Measurements from ENCODE around the gene MAPK1.
"Not testable (repeated sequence)": the region's sequence is repeated elsewhere in the genome, so short reads cannot be mapped to it uniquely, and the experiment has no call there.

The MAPK1 gene

DNA sequence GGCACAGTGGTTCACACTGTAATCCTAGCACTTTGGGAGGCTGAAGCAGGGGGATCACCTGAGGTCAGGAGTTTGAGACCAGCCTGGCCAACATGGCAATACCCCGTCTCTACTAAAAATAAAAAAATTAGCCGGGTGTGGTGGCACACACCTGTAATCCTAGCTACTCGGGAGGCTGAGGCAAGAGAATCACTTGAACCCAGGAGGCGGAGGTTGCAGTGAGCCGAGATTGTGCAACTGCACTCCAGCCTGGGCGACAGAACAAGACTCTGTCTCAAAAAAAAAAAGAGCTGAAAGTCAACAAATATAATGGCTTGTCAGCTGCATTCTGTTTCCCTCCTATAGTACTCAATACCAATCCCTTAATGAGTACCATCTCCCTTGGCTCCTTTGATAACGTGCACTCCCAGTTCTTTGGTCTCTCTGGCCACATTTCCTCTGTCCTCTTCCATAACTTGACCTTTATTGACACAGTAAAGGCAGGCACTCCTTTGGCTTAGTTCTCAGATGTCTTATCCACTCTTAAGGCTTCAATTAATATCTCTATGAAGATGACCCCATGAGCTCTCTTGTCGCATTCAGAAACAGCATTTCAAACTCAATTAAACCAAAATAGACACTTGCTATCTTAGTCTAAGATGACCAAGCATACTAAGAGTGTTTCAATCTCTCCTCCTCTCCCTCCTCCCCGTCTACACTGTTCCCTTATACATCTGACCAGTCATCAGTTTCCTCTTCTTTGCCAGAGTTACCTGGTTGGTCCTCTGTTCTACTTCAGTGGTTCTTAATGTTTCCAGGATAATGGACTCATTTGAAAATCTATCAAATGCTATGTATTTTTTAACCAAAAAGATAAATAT, 4.8 kb downstream of the MAPK1 start:
- Histone ChIP-seq H3K36me3 (ENCODE audit: insufficient read depth, low read length) (0 out of 2 replicates have a peak, but pooled peaks cover 4% of the 10 kb centered on the region), H3K4me1 (ENCODE audit: insufficient read depth, low read length) (peaks cover 23% of the 10 kb centered on the region), H3K9me3 (ENCODE audit: control insufficient read depth, insufficient read depth, low read length) (no peaks in the 10 kb centered on the region), H3K9ac (ENCODE audit: low read depth, low read length) (no peak overlapping the region)

DNA sequence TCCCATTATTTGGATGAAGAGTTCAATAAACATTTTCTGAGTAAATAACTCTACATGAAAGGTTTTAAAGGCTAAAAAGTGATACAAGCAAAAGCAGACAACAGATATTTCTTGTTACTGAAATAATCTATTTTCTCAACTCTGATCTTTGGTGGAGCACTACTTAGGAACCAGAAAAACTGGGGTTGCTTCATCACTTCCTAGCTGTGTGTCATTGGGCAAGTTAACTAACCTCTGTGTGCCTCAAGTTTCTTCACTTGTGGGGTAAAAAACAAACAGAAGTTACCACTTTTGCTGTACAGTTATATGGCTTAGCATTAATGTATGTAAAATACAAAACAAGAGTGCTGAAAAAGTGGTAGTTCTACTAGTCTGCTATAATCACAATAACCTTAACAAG, 5.6 kb downstream of the MAPK1 start:
- Histone ChIP-seq H3K9me3 (ENCODE audit: control insufficient read depth, insufficient read depth, low read length) (no peaks in the 10 kb centered on the region), H3K4me1 (ENCODE audit: insufficient read depth, low read length) (peaks cover 23% of the 10 kb centered on the region), H3K36me3 (ENCODE audit: insufficient read depth, low read length) (0 out of 2 replicates have a peak, but pooled peaks cover 4% of the 10 kb centered on the region), H3K9ac (ENCODE audit: low read depth, low read length) (no peak overlapping the region)

DNA sequence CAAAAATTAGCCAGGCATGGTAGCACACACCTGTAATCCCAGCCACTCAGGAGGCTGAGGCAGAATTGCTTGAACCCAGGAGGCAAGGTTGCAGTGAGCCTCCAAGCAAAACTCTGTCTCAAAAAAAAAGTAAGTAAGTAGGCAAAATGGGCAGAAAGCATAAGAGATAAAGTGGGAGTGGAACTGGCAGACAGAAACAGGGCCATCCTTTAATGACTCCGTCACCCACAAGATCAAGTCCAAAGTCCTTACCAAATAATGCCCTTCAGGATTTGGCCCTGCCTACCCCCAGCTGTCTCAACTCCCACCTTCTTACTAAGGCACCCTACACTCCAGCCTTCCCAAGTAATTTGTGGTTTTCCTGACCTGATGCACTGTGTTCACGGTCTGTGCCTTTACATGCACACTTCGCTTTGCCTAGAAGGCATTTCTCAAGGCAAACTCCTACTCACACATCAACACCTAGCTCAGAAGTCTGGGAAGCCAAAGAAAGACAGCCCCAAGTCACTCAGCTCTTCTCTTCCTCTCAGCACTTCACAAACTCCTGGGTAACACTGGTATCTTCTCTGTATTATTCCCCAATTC, 6.1 kb downstream of the MAPK1 start:
- H3K4me1 ChIP-seq (ENCODE audit: insufficient read depth, low read length), result peaks cover 26% of the 10 kb centered on the region
- H3K9me3 ChIP-seq (ENCODE audit: control insufficient read depth, insufficient read depth, low read length), result no peaks in the 10 kb centered on the region
- no peak overlapping the region for H3K9ac ChIP-seq (ENCODE audit: low read depth, low read length)
- H3K36me3 ChIP-seq (ENCODE audit: insufficient read depth, low read length), result 0 out of 2 replicates have a peak, but pooled peaks cover 4% of the 10 kb centered on the region

DNA sequence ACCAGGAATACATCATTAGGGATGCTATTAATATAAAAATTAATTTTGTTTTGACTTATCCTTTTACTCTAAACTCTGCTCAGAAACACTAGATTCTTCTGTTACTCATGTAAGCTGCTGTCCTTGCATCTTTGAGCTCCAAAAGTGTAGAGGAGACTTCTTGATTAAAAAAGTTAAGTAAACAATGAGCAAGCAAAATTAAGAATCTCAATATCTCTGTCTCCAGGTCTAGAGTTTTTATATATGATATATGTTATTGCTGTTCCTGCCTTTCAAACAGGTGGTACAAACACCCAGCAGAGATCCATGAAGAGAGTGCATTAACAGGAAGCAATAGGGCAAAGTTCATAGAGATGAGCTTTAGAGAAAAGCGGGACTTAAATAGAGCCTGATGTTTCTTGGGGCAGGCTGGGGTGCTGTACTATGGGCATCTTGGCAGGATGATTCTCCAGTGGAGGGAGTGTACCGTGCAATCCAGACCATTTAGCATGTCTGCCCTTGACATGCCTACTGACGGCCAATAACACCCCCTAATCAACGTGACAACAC, 6.9 kb downstream of the MAPK1 start:
- Histone ChIP-seq H3K4me1 (ENCODE audit: insufficient read depth, low read length) (peaks cover 25% of the 10 kb centered on the region), H3K36me3 (ENCODE audit: insufficient read depth, low read length) (0 out of 2 replicates have a peak, but pooled peaks cover 4% of the 10 kb centered on the region), H3K9me3 (ENCODE audit: control insufficient read depth, insufficient read depth, low read length) (no peaks in the 10 kb centered on the region), H3K9ac (ENCODE audit: low read depth, low read length) (no peak overlapping the region)

DNA sequence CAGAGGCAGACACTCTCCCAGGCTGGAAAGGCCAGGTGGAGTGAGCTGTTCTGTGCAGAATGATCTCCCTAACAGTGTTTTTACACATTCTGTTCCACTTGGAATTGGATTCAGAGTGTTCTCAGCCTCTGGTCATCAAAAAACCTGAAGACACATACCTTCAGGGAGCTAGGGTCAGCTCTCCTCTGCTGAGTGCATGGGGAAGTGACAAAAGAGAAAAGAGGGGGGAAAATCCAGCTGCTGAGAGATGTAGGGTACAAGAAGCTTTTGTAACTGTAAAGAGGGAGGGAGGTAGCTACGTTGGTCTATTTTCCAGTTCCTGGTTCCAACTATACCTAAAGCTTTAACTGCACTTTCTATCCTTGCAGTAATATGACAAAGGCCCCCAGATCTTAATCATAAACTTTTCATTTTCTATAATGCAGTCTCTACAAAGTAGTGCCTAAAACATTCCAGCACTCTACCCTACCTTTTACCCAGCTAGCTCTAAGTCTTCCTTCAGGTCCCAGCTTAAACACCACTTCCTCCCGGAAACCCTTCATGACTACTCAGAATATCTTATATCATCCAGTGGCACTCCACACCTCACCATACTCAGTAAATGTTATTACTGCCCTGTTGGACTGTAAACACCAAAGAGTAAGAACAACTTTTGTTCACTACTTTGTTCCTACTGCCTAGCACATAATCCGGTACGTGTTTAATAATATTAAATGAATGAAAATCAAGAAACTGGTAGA, 9.2 kb downstream of the MAPK1 start:
- no peak overlapping the region for H3K9ac ChIP-seq (ENCODE audit: low read depth, low read length)
- H3K9me3 ChIP-seq (ENCODE audit: control insufficient read depth, insufficient read depth, low read length), result no peaks in the 10 kb centered on the region
- 0 out of 2 replicates have a peak, but pooled peaks cover 4% of the 10 kb centered on the region for H3K36me3 ChIP-seq (ENCODE audit: insufficient read depth, low read length)
- H3K4me1 ChIP-seq (ENCODE audit: insufficient read depth, low read length), result peaks cover 13% of the 10 kb centered on the region

DNA sequence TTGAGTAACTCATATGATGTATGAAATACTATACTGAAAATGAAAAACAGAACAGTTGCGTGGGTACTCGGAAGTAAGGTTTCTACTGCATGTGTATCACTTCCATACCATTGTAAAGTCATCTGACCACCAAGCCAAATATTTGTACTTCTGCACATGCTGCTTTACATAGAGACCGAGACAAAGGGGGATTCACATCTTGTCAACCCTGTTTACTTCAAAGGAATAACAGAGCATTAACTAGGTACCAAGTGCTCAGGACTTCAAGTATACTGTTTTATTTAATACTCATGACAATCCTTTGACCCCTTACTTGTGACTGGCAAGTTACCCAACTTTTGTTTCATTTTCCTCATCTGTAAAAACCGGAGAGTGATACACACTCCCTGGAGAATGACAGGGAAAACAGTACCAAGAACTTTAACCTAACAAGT, 9.9 kb downstream of the MAPK1 start:
- 0 out of 2 replicates have a peak, but pooled peaks cover 4% of the 10 kb centered on the region for H3K36me3 ChIP-seq (ENCODE audit: insufficient read depth, low read length)
- H3K4me1 ChIP-seq (ENCODE audit: insufficient read depth, low read length), result peaks cover 13% of the 10 kb centered on the region
- H3K9ac ChIP-seq (ENCODE audit: low read depth, low read length), result no peak overlapping the region
- no peaks in the 10 kb centered on the region for H3K9me3 ChIP-seq (ENCODE audit: control insufficient read depth, insufficient read depth, low read length)

DNA sequence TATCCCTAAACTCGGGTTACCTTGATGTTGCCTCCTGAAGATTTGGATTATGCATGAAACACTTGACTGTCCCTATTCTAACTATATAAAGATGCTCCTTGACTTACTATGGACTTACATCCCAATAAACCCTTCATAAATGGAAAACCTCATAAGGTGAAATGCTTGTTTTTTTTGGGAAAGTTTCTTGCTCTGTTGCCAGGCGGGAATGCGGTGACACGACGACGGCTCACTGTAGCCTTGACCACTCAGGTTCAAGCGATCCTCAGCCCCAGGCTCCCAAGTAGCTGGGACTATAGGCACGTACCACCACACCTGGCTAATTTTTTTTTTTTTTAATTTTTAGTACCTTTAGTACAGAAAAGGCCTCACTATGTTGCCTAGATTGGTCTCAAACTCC, 10.6 kb downstream of the MAPK1 start:
- no peaks in the 10 kb centered on the region for H3K9me3 ChIP-seq (ENCODE audit: control insufficient read depth, insufficient read depth, low read length)
- no peak overlapping the region for H3K9ac ChIP-seq (ENCODE audit: low read depth, low read length)
- H3K36me3 ChIP-seq (ENCODE audit: insufficient read depth, low read length), result 0 out of 2 replicates have a peak, but pooled peaks cover 4% of the 10 kb centered on the region
- peaks cover 10% of the 10 kb centered on the region for H3K4me1 ChIP-seq (ENCODE audit: insufficient read depth, low read length)

DNA sequence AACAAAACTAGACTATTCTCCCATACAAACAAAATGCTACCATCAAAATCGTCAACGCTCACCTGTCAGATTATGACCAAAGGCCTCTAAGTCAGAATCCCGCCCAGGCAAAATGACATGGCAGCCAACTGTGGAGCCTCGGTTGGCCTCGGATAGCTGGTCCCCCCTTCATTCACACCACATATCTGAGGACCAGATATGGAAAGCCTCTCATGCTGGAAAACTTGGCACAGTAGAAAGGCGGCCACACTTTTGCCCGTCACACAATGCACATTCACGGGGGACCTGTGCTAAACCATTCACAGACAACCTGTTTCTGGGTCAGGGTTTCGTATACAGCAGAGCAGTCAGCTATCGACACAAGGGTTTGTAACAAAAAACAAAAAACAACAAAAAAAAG, 11.2 kb downstream of the MAPK1 start:
- peaks cover 4% of the 10 kb centered on the region; the same call in 1 of the 2 replicates for H3K4me1 ChIP-seq (ENCODE audit: insufficient read depth, low read length)
- H3K9ac ChIP-seq (ENCODE audit: low read depth, low read length), result no peak overlapping the region
- H3K9me3 ChIP-seq (ENCODE audit: control insufficient read depth, insufficient read depth, low read length), result no peaks in the 10 kb centered on the region; the same call in 1 of the 2 replicates
- H3K36me3 ChIP-seq (ENCODE audit: insufficient read depth, low read length), result 0 out of 2 replicates have a peak, but pooled peaks cover 4% of the 10 kb centered on the region

DNA sequence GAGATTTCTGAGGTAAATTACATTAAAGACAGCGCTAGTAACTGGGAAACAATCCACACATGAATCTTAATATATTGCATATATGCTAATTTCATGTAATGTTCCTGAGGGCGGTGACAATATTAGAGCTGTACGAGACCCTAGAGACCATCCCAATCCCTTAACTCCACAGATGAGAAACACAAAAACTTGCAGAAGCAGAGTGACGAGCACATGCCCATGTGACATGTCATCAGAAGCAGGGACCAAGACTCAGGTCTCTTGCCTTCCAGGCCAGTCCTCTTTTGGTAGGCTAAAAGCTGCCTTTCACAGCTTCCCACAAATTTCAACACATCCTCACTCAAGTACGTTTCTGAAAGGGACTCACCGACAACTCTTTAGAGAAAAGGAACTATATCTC, 11.8 kb downstream of the MAPK1 start:
- no peaks in the 10 kb centered on the region; the same call in 1 of the 2 replicates for H3K9me3 ChIP-seq (ENCODE audit: control insufficient read depth, insufficient read depth, low read length)
- H3K36me3 ChIP-seq (ENCODE audit: insufficient read depth, low read length), result 0 out of 2 replicates have a peak, but pooled peaks cover 4% of the 10 kb centered on the region
- no peak overlapping the region for H3K9ac ChIP-seq (ENCODE audit: low read depth, low read length)
- H3K4me1 ChIP-seq (ENCODE audit: insufficient read depth, low read length), result 0 out of 2 replicates have a peak, but pooled peaks cover 3% of the 10 kb centered on the region

DNA sequence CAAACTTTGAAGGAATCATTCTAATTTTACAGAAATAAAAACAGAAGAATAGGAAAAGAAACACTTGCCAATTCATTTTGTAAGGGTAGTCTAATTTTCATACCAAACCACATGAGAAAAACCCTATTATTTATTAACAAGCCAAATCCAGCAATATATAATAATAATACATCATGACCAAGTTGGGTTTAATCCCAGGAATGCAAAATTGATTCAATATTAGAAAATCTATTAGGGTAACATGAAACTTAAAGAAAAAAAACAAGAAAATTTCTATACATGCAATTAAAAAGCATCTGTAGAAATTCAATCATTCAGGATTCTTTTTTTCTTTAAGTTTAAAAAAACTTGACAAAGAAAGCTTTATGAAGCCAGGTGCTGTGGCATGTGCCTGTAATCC, 16.8 kb downstream of the MAPK1 start:
- no peak overlapping the region for H3K9ac ChIP-seq (ENCODE audit: low read depth, low read length)
- no peaks in the 10 kb centered on the region for H3K4me1 ChIP-seq (ENCODE audit: insufficient read depth, low read length)
- no peaks in the 10 kb centered on the region for H3K36me3 ChIP-seq (ENCODE audit: insufficient read depth, low read length)
- peaks cover 6% of the 10 kb centered on the region; the same call in 1 of the 2 replicates for H3K9me3 ChIP-seq (ENCODE audit: control insufficient read depth, insufficient read depth, low read length)

DNA sequence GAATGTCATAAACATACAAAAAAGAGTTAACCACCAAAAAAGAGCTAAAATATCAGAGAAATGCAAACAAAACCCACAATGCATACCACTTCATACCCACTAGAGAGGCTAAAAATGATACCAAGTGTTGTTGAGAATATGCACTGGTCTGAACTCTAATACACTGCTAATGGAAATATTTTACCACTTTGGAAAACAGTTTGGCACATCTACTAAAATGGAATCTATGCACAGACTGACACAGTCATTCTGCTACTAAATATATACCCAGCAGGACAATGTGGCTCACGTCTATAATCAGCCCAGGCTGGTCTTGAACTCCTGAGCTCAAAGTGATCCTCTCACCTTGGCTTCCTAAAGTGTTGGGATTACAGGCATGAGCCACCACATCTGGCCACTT, 18.0 kb downstream of the MAPK1 start:
- Histone ChIP-seq H3K36me3 (ENCODE audit: insufficient read depth, low read length) (no peaks in the 10 kb centered on the region), H3K9me3 (ENCODE audit: control insufficient read depth, insufficient read depth, low read length) (peaks cover 6% of the 10 kb centered on the region; the same call in 1 of the 2 replicates), H3K9ac (ENCODE audit: low read depth, low read length) (no peak overlapping the region), H3K4me1 (ENCODE audit: insufficient read depth, low read length) (no peaks in the 10 kb centered on the region)

DNA sequence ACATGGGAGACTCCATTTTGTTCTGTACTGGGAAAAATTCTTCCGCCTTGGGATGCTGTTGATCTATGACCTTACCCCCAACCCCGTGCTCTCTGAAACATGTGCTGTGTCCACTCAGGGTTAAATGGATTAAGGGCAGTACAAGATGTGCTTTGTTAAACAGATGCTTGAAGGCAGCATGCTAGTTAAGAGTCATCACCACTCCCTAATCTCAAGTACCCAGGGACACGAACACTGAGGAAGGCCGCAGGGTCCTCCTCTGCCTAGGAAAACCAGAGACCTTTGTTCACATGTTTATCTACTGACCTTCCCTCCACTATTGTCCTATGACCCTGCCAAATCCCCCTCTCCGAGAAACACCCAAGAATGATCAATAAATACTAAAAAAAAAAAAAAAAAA, 19.4 kb downstream of the MAPK1 start:
- H3K4me1 ChIP-seq (ENCODE audit: insufficient read depth, low read length); H3K36me3 ChIP-seq (ENCODE audit: insufficient read depth, low read length); H3K9ac ChIP-seq (ENCODE audit: low read depth, low read length); H3K9me3 ChIP-seq (ENCODE audit: control insufficient read depth, insufficient read depth, low read length): not testable (repeated sequence)

DNA sequence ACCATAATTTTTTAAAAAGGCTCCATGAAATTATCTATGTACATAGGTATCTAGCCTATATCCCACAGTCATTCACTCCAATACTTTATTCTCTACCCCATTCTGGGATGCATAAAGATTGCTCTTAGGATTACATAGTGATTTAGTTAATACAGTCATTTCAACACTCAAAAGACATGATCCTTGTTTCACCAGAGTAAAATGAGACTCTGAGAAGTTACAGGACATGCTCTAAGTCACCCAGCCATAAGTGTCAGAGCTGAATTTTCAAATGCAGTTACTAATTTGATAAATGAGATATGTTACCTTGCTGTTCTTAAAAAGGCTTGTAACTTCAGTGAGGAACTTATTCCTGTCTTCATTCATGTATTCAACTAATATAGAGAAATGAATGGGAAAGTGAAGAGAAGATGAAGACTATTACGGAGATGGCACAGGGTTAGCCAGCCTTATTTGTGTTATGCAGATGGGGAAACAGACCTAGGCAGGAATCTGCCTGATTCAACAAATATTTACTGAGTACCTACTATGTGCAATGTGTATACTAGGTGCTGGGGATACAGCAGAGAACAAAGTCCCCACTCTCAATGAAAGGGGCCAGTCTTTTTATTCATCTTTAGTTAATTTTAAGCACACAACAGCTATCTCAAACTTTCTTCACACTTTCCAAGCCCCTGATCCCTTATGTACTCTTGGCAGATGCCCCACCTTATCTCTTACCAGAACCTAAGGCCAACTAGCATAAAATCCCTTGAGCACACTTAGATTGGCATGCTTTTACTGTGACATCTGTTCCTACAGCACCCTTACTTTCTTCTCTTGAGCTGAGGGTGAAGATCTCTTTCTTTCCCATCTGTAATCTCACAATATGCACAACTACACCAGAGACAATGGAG, 21.6 kb downstream of the MAPK1 start:
- Histone ChIP-seq H3K9ac (ENCODE audit: low read depth, low read length) (no peak overlapping the region), H3K4me1 (ENCODE audit: insufficient read depth, low read length) (no peaks in the 10 kb centered on the region), H3K36me3 (ENCODE audit: insufficient read depth, low read length) (no peaks in the 10 kb centered on the region), H3K9me3 (ENCODE audit: control insufficient read depth, insufficient read depth, low read length) (peaks cover 6% of the 10 kb centered on the region; the same call in 1 of the 2 replicates)
